ENCODE results near the gene KRT8. TPM values are rescaled to one million over a fixed set of nuclear protein-coding genes. Genes with fewer than 3 reads are reported as not detected.

The KRT8 gene
- total RNA-seq, 4 donors from 2014 or later: 92.8 to 1,088 (median 251) TPM

- DNase-seq (ENCODE audit: low spot score) (no peak), ATAC-seq (ENCODE audit: low FRiP score) (no peak)
These were observed 4.5 kb upstream of the KRT8 start for GRCh38 chr12:52909331-52909730.

GRCh38 chr12:52907092-52907810, 2.4 kb upstream of the KRT8 start:
- TF ChIP-seq CTCF (IDR thresholded peaks at IDR 0.05): no peak
- DNase-seq (ENCODE audit: low spot score) (no peak), ATAC-seq (ENCODE audit: low FRiP score) (no peak)

More at GRCh38 chr12:52909331-52909730, 4.5 kb upstream of the KRT8 start:
- no peak for TF ChIP-seq CTCF (IDR thresholded peaks at IDR 0.05)

GRCh38 chr12:52906191-52906601, 1.3 kb upstream of the KRT8 start:
- DNase-seq (ENCODE audit: low spot score) (no peak), ATAC-seq (ENCODE audit: low FRiP score) (no peak)
- no peak for TF ChIP-seq CTCF (IDR thresholded peaks at IDR 0.05)

GRCh38 chr12:52903855-52904508, 894 bp downstream of the KRT8 start:
- DNase-seq (ENCODE audit: low spot score) (no peak), ATAC-seq (ENCODE audit: low FRiP score) (peak; percentile 10)
- TF ChIP-seq CTCF (IDR thresholded peaks at IDR 0.05): no peak

GRCh38 chr12:52903285-52903854, 1.5 kb downstream of the KRT8 start:
- TF ChIP-seq CTCF (IDR thresholded peaks at IDR 0.05): no peak
- peak; percentile 17 for ATAC-seq (ENCODE audit: low FRiP score)
- DNase-seq (ENCODE audit: low spot score): no peak

- ATAC-seq (ENCODE audit: low FRiP score) (no peak), DNase-seq (ENCODE audit: low spot score) (no peak)
- no peak for TF ChIP-seq CTCF (IDR thresholded peaks at IDR 0.05)
These were observed 2.9 kb downstream of the KRT8 start for GRCh38 chr12:52901715-52902541.

Measured in omental fat pad (tissue), 4 donors.